NCI-H1105 (cell line): ENCODE measurements around the gene TBC1D30.

Experiments
- DNase-seq: peaks from one replicate; lab custom pipeline; 2025; lab: John Stamatoyannopoulos, UW

Gene TBC1D30

DNA sequence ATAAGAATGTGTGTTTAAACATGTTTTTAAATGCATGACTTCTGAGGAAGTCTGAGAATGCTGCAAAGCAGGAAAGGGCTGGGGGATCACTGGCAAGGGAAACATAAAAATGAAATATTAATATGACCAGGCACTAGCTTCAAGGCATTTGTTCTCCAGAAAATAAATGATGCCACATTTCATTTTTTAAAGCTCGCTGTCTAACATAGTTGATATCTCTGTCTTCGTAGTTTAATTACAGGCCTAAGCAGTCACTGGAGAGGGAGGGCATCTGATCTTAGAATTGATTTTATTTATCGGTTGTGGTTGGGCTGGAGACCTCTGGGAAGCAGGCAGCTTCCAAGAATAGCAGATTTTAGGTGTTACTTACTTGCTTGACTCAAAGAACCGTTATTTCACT lies 87.5 kb downstream of the TBC1D30 start:
- DNase-seq, result no peak

DNA sequence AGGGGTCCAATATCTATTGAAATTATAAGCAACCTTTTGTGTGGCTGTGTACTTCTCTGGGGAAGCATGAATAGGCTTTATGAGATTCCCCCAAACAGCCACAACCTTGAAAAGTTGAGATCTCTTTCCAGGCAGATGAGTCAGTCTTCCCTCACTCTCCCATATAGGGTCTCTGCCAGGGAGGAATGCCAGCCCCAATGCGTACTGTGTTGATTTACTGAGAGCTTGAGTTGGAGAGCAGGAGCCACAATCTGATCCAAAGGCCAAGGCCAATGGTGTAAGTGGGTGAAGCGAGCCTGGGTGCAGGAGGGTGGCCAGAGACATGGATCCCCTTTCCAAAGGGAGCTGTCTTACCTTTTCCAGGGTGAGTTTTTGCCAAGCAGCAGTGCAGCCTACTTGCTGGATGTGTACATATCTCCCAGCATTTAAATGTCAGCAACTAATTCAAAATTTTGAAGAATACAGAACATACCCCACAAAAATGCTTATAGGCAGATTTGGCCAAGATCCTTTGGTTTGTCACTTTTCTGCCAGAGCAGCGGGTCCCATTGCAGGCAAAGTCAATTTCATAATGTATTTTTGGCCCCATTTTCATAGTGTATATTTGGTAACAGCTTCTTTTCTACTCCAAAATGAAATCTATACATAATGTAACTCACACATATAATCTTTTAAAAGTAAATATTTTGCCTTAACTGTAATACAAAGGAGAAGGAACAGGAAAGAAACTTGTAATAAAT lies 88.2 kb downstream of the TBC1D30 start:
- DNase-seq, result no peak

DNA sequence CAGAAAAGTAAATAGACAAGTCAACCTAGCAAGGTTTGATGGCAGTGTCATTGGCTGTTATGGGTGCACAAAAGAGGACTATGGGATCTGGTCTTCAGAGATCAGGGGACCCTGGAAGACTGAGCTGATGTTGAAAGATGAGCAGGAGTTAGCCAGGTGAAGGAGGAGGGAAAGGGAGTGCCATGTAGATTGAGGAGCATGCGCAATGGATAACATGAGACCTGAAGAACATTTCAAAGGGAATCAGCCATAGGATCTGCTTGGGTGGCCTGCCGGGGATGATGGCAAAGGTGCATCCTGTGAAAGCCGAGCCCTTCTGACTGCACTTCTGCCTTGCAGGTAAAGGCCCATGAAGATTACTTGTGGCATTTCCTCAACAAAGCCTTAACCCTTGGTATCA lies 90.8 kb downstream of the TBC1D30 start:
- no peak for DNase-seq

GRCh38 chr12:64916411-64917261 lies 92.2 kb downstream of the TBC1D30 start:
- DNase-seq, result no peak

GRCh38 chr12:64918344-64918743 lies 93.9 kb downstream of the TBC1D30 start:
- no peak for DNase-seq

DNA sequence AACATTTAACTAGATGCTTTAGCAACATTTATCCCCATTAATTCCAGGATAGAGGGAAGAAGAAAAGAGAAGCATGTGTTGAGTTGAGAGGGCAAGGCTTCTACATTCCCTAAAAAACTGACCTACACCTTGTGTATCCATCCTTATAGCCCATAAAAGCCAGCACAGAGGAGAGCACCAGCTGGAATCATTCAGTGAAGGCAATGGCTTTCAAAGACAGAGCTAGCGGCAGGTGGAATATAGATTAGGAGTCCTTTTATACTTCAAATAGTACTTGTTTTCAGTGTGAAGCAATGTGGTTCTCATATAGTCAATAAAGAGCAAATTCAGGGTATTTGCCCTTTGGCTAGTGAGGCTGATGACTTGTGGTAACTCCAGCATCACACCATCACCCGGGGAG lies 94.4 kb downstream of the TBC1D30 start:
- DNase-seq, result no peak

DNA sequence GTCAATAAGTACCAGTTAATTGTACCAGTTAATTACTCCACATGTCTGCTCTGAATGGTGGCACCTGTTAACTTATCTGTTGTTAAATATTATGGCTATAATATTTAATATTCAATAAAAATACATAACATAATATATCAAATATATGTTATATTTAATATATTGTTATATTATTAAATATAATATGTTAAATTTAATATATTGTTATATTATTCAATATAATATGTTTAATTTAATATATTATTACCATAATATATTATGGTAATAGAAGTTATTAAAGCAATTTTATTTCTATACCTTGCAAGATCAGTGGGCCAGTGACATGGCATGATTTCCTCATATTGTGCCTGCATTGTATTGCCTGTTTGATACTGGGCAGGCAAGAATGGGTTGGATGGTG lies 98.4 kb downstream of the TBC1D30 start:
- DNase-seq, result no peak

GRCh38 chr12:64923536-64923935 lies 99.1 kb downstream of the TBC1D30 start:
- DNase-seq, result no peak
